Skin epidermis (tissue), 12 donors: ENCODE measurements around the gene TFCP2.
"Not testable (repeated sequence)": the region's sequence is repeated elsewhere in the genome, so short reads cannot be mapped to it uniquely, and the experiment has no call there.

ENCODE experiments used
- H3K27ac ChIP-seq, 21 experiments: fragments of 200-600 bp; sonication (generic) in 11 of 21; one replicate each; pipeline ENCODE4 v1.5.0; 2020; ENCODE audit warnings: mild to moderate bottlenecking in 3 of 21, inconsistent platforms in 2 of 21, moderate library complexity in 2 of 21
- H3K4me3 ChIP-seq, 7 experiments: fragments of 200-600 bp; sonication (generic) in 2 of 7; one replicate each; pipeline ENCODE4 v1.5.0; 2020; ENCODE audit warnings: inconsistent platforms in 2 of 7, mild to moderate bottlenecking in 2 of 7, moderate library complexity in 1 of 7

Gene TFCP2, protein sequence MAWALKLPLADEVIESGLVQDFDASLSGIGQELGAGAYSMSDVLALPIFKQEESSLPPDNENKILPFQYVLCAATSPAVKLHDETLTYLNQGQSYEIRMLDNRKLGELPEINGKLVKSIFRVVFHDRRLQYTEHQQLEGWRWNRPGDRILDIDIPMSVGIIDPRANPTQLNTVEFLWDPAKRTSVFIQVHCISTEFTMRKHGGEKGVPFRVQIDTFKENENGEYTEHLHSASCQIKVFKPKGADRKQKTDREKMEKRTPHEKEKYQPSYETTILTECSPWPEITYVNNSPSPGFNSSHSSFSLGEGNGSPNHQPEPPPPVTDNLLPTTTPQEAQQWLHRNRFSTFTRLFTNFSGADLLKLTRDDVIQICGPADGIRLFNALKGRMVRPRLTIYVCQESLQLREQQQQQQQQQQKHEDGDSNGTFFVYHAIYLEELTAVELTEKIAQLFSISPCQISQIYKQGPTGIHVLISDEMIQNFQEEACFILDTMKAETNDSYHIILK

DNA sequence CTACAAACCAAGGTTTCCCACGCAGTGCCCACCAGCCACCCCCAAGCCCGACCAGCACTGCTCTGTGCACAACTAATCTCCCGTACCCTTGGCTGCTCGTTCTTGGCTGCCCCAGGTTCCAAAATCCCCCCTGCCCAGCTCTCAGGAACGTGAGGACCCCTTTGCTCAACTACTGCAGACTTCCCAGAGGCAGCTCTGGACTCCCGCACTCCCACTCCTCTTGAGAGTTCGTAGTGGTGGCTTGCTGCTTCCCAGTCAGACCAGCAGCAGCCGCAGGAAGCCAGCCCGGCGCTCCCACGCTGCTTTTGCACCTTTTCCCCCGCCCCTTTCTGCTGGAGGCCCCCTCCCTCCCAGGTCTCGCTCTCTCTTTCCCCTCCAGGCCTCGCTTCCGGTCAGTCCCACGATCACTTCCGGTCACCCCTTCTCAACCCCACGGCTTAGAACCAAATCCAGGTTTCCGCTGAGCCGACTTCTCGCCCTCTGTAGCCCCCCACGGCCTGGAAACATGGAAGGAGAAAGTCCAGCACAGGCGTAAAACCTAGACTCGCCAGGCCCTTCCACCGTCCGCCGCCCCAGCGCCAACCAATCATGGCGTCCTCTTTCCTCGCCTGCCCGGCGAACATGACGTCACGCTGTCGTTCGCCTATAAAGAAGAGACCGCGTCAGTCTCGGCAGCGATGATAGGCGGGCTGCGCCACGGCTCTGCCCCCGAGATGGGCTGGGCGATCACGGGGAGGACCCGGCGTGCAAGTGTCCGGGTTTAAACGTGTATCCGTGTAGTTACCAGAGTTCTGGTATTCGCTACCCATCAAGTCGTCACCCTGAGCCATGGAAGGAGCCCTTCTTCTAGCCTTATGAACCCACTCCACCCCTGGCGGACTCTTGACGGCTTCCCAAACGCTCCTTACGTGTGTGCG lies at the start of gene TFCP2:
TSS of gene TFCP2 (minus strand) at position 621 of the 917 bp plus-strand sequence. CDS start 713 bp downstream, outside the sequence.
- peak within 1 kb of the TSS; percentile 37 to 99 (median 96) for H3K27ac ChIP-seq
- peak within 1 kb of the TSS; percentile 64 to 86 (median 73) for H3K4me3 ChIP-seq

DNA sequence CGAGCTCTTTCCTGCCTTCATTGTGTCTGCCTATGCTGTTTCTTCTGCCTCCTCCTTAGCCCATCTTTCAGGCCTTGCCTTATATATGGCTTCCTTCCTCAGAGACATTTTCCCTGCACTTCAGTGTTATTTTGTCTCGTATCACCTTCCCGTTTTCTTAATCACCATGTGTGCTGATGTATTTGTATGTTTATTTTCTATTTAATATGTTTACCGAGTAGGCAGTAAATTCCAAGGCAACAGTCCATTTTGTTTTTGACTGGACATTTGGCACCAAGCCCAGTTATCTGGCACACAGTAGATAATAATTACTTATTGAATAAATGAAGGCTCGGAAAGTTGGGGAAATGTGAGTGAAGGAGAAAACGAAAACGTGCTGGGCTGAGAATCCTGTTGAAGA lies 49.5 kb upstream of the TFCP2 start:
- Histone ChIP-seq H3K4me3 (no peak overlapping the region), H3K27ac (no peak overlapping the region)

DNA sequence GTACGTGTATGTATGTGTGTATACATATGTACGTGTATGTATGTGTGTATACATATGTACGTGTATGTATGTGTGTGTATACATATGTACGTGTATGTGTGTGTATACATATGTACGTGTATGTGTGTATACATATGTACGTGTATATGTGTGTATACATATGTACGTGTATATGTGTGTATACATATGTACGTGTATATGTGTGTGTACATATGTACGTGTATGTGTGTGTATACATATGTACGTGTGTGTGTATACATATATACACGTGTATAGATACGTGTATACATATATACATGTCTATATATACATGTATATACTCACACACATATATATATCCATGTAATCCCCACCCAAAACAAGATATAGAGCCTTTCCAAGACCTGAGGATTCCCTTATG lies 46.9 kb upstream of the TFCP2 start:
- H3K4me3 ChIP-seq, H3K27ac ChIP-seq: not testable (repeated sequence)

DNA sequence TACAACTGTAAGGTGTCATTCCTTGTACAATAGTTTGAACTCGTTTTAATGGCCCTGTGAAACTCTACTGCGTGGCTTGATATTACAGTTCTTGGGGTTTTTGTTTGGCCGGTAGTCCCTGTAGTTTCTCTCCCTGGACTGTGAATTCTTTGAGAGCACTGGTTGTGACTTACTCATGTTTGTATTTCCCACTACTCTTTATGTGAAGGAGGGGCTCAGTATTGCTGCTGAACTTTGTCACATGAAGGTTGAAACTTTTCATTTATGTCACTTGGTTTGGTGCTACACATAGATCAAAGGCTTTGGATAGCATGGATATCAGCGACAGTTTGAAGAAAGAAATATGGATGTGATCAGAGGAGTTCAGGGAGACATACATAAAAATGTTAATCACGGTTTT lies 46.4 kb upstream of the TFCP2 start:
- H3K4me3 ChIP-seq = no peak overlapping the region

DNA sequence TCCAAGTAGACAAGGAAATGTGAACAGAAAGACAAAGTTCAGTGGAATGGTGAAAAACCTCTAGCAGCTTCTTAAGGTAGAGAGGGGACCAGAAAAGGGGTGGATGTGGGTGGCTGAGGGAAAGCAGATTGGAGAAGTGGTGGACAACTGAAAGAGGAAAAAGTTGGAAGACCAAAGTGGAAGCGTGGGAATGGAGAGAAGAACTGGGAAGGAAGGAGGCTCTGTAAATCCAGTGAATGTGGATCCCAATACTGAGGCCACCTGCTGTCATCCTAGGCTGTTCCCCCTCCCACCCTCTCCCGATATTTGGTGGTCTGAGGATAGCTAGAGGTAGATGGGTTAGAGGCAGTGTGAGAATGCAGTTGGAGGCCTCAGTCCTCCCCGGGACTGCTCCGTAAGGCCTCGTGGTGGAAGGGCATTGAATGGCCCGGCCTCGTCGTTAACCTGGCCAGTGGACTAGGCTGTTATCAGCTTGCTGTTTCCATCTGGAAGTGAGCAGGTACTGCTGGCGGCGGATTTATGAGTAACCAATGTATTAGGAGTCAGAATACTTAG lies 45.7 kb upstream of the TFCP2 start:
- H3K4me3 ChIP-seq = peak overlapping the region; percentile 63 to 98 (median 81)
- H3K27ac ChIP-seq = peak overlapping the region in 20 of 21 experiments; percentile 90 to 99 (median 96)

More for the DNA sequence above, 46.4 kb upstream of the TFCP2 start:
- H3K27ac ChIP-seq = peak overlapping the region in 9 of 21 experiments; percentile 93 to 99 (median 98)

DNA sequence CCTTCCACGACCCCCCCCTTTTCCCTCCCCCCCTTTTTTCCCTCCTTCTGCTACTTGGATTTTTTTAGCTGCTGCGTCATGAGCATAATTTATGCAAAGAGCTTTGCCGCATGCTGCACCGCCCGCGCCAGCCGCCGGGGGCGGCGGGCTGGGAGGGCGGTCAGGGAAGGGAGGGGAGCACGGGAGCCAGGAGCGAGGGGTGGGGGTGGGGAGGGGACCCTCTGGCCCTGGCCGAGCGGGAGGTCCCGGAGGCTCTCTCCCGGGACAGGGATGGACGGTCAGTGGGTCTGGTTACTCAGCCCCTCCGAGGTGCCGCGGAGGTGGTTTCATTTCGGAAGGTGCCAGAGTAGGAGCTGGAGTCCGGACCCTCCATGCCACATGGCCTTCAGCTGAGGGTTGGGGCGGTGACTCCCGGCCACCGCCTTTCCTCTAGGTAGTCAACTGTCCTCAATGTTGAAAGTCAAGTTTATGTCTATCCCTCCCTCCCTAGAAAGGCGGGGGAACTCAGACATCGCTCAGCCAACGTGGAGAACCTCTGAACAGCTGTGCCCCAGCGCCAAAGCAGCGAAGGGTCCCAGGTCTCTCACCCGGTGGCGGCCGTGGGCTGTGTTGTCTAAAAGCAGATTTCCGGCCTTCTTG lies 45.2 kb upstream of the TFCP2 start, which contains the start of gene POU6F1:
TSS of gene POU6F1 (minus strand) at position 95 of the 639 bp plus-strand sequence. CDS start 11,226 bp downstream, outside the sequence.
- Histone ChIP-seq H3K27ac (peak within 1 kb of the TSS; percentile 88 to 99 (median 96)), H3K4me3 (peak within 1 kb of the TSS; percentile 63 to 98 (median 81))

DNA sequence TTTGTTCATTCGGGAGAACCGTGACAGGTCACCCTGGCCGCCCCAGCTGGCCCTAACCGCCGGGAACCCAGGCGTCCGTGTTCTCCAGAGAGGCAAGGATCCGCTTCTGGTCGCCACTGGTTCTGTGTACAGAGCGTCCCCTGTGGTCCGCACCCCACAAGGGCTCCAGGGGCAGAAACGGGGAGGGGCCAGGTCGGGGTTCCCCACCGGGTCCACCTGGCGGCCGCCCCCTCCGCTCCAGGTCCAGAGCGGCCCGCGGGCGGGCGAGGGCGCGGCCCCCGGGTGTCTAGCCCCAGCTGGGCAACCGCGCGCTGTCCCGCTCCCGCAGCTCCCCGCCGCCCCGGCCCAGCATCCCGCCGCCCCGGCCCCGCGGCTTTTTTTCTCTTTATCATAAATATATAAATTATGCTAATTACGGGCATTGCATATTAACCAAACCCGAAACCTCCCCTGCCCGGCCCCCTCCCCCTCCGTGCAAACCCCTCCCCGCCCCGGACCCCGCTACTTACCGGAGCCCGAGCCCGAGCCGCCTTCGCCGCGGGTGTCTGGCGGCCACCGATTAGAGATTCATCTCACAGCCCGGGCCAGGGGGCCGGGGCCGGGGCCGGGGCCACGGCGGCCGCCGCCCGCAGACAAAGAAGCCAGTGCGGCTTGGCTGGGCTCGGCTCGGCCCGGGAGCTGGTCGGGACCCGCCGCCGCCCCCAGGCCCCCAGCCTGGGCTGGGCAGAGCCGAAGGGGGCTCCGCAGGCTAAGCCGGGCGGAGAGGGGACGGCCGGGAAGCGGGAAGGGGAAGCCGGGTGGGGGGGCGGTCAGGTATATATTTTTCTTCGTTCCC lies 44.4 kb upstream of the TFCP2 start:
- Histone ChIP-seq H3K27ac (peak overlapping the region; percentile 88 to 99 (median 96)), H3K4me3 (peak overlapping the region; percentile 63 to 98 (median 81))

DNA sequence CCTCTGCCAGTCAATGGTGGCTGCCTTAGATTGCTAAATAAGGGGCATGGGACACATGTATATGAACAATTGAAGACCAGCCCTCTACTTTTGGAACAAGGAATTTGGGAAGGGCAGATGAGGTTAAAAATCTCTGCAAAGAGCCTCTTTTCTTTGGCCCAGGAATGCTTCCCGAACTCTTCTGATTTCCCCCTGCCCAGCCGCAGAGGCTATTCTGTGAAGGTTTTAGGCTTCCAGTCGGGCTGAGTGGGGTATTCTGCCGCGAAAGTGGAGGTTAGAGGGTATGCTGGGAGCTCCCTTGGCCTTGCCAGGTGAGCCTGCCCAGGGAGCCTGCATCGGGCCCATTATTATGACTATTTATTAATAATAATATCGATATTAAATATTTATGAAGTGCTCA lies 43.7 kb upstream of the TFCP2 start:
- H3K4me3 ChIP-seq = peak overlapping the region; percentile 63 to 98 (median 81)
- peak overlapping the region in 19 of 21 experiments; percentile 90 to 99 (median 96) for H3K27ac ChIP-seq

DNA sequence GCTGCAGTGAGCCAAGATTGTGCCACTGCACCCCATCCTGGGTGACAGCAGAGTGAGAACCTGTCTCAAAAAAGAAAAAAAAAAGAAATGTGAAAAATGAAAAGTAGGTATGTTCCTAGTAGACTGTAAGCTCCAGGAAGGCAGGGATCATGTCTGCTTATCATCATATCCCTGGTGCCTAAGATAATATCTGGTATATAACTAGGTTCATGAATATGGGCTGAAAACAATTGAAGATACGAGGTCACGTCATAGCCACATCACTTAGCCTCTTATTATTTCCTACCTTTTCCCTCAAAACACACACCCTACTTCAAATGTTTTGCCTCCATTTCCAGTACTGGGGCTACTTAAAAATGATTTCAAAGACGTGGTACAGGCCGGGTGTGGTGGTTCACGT lies 42.0 kb upstream of the TFCP2 start:
- no peak overlapping the region for H3K27ac ChIP-seq

DNA sequence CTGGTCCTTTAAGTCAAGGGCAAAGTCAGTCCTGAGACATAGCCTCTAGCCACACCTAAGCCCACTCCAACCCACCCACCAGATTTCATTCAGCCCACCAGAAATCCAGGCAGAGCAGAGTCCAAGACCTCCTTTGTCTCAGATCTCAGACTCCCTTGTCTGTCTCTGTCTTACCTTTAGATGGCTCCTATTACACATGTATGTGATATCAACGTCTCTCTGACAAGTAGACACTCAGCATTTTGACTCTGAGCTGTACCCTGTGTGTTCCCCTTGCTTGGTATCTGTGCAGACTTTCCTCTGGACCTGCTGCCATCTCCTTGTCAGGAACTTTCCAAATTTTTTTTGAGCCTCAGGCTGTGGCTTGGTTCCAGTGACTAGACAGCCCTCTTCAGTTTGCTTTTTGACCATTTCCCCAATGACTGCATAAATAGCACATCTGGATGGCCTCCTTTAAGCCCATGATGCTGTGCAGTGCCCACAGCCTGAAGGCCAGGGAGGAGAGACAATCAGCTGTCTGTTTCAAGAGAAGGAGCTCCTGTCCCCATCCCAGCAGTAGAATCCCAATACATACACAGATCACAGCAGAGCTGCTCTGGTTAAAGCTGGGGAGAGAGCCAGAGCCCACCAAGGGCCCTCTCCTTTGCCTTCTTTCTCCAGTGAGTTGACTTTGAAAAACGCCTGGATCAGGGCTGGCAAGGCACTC lies 37.9 kb upstream of the TFCP2 start:
- no peak overlapping the region for H3K4me3 ChIP-seq
- H3K27ac ChIP-seq = no peak overlapping the region

More for the DNA sequence above, 42.0 kb upstream of the TFCP2 start:
- H3K4me3 ChIP-seq = no peak overlapping the region

DNA sequence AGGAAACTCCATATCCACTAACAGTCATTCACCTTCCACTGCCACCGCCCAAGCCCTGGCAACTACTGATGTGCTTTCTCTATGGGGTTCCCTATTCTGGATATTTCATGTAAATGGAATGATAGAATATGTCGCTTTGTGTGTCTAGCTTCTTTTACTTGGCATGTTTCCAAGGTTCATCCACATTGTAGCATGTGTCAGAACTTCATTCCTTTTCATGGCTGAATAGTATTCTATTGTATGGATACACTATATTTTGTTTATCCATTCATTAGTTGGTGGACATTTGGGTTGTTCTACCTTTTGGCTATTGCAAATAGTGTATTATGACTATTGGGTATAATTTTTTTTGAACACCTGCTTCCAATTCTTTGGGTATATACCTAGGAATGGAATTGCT lies 36.3 kb upstream of the TFCP2 start:
- Histone ChIP-seq H3K4me3 (no peak overlapping the region), H3K27ac (no peak overlapping the region)

DNA sequence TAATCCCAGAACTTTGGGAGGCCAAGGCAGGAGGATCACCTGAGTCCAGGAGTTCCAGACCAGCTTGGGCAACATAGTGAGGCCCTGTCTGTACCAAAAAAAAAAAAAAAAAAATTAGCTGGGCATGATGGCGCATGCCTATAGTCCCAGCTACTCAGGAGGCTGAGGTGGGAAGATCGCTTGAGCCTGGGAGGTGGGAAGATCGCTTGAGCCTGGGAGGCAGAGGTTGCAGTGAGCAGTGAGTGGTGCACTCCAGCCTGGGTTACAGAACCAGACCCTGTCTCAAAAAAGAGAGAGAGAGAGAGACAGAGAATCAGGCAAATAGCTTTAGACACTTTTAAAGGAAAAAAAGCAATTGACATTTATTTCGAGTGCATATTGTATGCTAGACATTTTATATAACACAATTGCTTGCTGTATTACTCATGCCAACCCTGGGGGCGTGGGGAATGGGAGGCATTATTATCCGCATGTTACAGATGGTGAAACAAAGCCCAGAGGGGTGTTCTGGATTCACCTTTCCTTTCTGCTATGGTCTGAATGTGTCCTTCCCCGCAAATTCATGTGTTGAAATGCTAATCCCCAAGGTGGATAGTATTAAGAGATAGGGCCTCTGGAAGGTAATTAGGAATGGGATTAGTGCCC lies 35.2 kb upstream of the TFCP2 start:
- Histone ChIP-seq H3K4me3 (no peak overlapping the region), H3K27ac (no peak overlapping the region)

DNA sequence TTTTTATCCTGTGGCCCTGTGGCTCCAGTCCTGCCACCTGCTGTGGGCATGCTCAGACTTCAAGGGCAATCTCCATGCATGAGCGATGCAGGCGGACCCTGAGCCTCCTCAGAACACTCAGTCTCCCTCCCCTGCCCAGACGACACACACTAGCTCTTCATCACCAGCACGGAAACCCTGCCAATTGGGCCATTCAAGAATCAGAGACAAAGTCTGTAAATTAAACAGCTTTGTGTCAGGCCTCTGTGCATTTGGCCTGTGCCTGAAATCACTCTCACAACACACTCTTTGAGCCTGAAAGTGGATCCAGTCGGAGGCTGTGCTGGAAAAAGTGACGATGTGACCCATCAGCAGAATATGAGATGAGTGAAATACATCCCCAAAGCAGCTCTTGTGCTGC lies 32.4 kb upstream of the TFCP2 start:
- Histone ChIP-seq H3K27ac (no peak overlapping the region), H3K4me3 (no peak overlapping the region)

DNA sequence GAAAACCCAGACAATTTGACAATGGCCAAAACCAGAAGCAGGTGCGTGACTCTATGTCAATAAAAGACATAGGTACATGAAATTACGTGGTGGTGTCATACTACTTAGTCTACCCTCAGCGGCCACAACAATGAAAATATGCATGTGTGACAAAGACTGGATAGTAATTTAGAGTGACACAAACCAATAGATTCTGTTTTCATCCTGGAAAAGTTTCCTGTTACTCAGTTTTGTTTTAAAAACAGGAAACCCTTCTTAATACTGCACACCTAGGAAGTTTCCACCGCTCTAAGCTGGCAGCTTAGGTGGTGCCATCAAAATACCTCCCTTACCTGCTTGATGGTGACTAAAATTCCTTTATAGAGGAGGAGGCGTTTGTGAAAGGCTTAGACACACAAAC lies 29.8 kb upstream of the TFCP2 start:
- Histone ChIP-seq H3K4me3 (no peak overlapping the region), H3K27ac (no peak overlapping the region)

DNA sequence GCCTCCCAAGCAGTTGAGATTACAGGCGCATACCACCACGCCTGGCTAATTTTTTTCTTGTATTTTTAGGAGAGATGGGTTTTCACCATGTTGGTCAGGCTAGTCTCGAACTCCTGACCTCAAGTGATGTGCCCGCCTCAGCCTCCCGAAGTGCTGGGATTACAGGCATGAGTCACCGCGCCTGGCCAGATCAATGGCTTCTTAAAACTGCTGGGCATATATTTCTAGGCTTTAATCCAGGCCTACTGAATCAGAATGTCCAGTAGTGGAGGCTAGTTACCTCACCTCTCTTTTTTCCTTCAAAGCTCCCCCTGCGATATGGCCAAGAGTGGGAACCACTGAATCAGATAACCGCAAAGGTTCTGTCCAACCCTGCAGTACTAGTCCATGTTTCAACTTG lies 27.9 kb upstream of the TFCP2 start:
- Histone ChIP-seq H3K4me3 (no peak overlapping the region), H3K27ac (no peak overlapping the region)

DNA sequence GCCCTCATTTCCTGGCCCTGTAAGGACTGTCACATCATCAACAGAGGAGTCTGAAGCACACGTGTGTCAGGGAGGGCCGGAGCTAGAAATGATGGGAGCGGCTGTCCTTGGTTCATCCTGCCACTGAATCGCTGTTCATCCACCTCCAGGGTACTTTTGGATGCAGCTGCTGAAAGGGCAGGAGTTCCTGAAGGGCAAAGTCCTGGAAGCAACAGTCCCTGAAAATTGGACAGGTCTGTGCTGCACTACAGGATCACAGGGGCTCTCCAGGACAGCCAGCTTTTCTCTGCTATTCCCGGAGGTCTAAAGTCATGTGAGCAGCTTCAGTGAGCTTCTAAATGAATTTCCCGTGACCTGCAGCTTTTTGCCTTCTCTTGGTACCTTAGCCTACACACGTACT lies 27.2 kb upstream of the TFCP2 start:
- Histone ChIP-seq H3K27ac (no peak overlapping the region), H3K4me3 (no peak overlapping the region)

DNA sequence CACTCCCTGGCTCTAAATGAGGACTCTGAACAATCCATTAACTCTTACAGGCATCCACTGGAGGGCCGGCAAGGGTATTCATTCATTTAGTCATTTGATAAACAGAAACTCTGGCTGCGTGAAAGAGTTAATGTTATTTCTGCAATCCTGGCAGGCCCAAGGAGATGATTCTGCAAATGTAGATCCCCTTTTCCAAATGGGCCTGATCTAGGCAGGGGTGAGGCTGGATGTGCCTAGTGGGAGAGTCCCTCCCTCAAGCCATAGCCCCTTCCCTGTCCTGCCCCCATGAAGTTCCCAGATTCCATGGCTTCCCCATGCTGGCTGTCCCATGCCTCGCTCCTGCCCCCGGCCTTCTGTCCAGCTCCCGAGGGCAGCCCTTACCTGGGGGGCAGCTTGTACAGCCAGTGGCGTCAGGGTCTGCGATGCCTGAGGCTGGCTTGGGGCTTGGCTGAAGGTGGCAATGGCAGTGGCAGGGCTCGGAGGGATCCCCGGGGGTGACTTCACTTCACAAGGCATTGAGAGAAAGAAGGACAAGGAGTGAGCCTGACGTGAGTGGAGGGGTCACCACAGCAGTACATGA lies 26.5 kb upstream of the TFCP2 start:
- Histone ChIP-seq H3K27ac (no peak overlapping the region), H3K4me3 (no peak overlapping the region)
